B cell (primary cell): ENCODE data around the gene APRT. TPM values are rescaled to one million over a fixed set of nuclear protein-coding genes. Genes with fewer than 3 reads are reported as not detected.

Source experiments
- ATAC-seq: fragments of 200-7000 bp; cut with Tn5 transposase; one replicate; pipeline ENCODE4 v1.10.0; 2021; ENCODE audit warnings: low read depth, mild to moderate bottlenecking, moderate number of reproducible peaks, moderate library complexity
- CTCF ChIA-PET: fragments of 350-600 bp; sonication (Branson Sonifier 250); formaldehyde crosslinking; loops from one replicate; lab custom pipeline; 2021; ENCODE audit warnings: antibody characterized with exemption, inconsistent platforms; lab: Charles Lee
- POLR2A ChIA-PET: fragments of 350-600 bp; sonication (Branson Sonifier 250); formaldehyde crosslinking; loops from one replicate; lab custom pipeline; 2021; ENCODE audit warnings: antibody characterized with exemption; lab: Charles Lee
- DNase-seq: peaks from one replicate; pipeline ENCODE4 v3.0.0; 2013
- H2AFZ ChIP-seq: 2 replicates; pipeline ENCODE4 v1.6.1; 2012; ENCODE audit warnings: mild to moderate bottlenecking, low read depth, low read length; ENCODE audit not compliant: insufficient read depth, poor library complexity, severe bottlenecking
- H3K27ac ChIP-seq, 2 donors: 1 replicate in 1 of 2; 2 replicates in 1 of 2; pipeline ENCODE4 v1.5.1; 2012 to 2013; ENCODE audit warnings: low read length in 2 of 2, mild to moderate bottlenecking in 2 of 2, moderate library complexity in 1 of 2
- H3K27me3 ChIP-seq, 4 experiments: fragments of 200-600 bp in 1 of 4; sonication (generic) in 1 of 4; replicated peaks in 1 of 4; 1 replicate in 2 of 4; 2 replicates in 2 of 4; pipeline versions ENCODE4 v1.6.1 to v1.7.0; 2013 to 2016; ENCODE audit warnings: low read length in 3 of 4, mild to moderate bottlenecking in 2 of 4, mixed read lengths in 1 of 4, moderate library complexity in 1 of 4; ENCODE audit not compliant: insufficient read depth in 4 of 4, control insufficient read depth in 3 of 4; ENCODE audit errors: control extremely low read depth in 1 of 4
- H3K36me3 ChIP-seq, 2 experiments: replicated peaks in 1 of 2; 1 replicate in 1 of 2; 2 replicates in 1 of 2; pipeline versions ENCODE4 v1.6.1 to v1.7.1; 2013; ENCODE audit warnings: low read length in 1 of 2; ENCODE audit not compliant: insufficient read depth in 2 of 2, control insufficient read depth in 1 of 2; ENCODE audit errors: control extremely low read depth in 1 of 2, extremely low read depth in 1 of 2
- H3K4me1 ChIP-seq, 2 donors: fragments of 200-600 bp in 1 of 2; sonication (generic) in 1 of 2; 1 replicate in 1 of 2; 2 replicates in 1 of 2; pipeline versions ENCODE4 v1.5.1 to v1.6.1; 2013 to 2017; ENCODE audit warnings: low read length in 2 of 2; ENCODE audit not compliant: control insufficient read depth in 2 of 2, insufficient read depth in 2 of 2
- H3K4me2 ChIP-seq: replicated peaks from 2 replicates; pipeline ENCODE3; 2012; ENCODE audit warnings: mild to moderate bottlenecking, low read depth, low read length; ENCODE audit not compliant: poor library complexity, severe bottlenecking
- H3K4me3 ChIP-seq, 5 experiments: fragments of 200-600 bp in 1 of 5; sonication (generic) in 1 of 5; 1 replicate in 3 of 5; 2 replicates in 2 of 5; pipeline versions ENCODE4 v1.5.1 to v1.7.0; 2011 to 2016; ENCODE audit warnings: low read length in 4 of 5, mild to moderate bottlenecking in 4 of 5, low read depth in 2 of 5, control low read depth in 1 of 5, moderate library complexity in 1 of 5; ENCODE audit not compliant: insufficient read depth in 1 of 5; ENCODE audit errors: control extremely low read depth in 1 of 5, extremely low read depth in 1 of 5
- H3K79me2 ChIP-seq: fragments of 200-600 bp; sonication (generic); one replicate; pipeline ENCODE4 v1.6.0; 2016; ENCODE audit warnings: low read length; ENCODE audit not compliant: control insufficient read depth, insufficient read depth
- H3K9ac ChIP-seq: fragments of 200-600 bp; sonication (generic); 2 replicates; pipeline ENCODE4 v1.6.1; 2017; ENCODE audit warnings: mild to moderate bottlenecking, low read length, moderate library complexity
- H3K9me3 ChIP-seq, 3 donors: one replicate each; pipeline versions ENCODE4 v1.6.1 to v1.7.1; 2013; ENCODE audit warnings: low read length in 2 of 3; ENCODE audit not compliant: control insufficient read depth in 2 of 3, insufficient read depth in 1 of 3; ENCODE audit errors: control extremely low read depth in 1 of 3
- H4K20me1 ChIP-seq: 2 replicates; pipeline ENCODE4 v1.6.0; 2012; ENCODE audit warnings: mild to moderate bottlenecking, low read length; ENCODE audit not compliant: insufficient read depth, control insufficient read depth, poor library complexity, severe bottlenecking
- H3K27ac Mint-ChIP-seq: one replicate; pipeline ENCODE4 v1.8.0; 2021; ENCODE audit warnings: mixed read lengths
- H3K27me3 Mint-ChIP-seq: one replicate; pipeline ENCODE4 v1.8.0; 2021; ENCODE audit warnings: mixed read lengths
- H3K4me1 Mint-ChIP-seq: one replicate; pipeline ENCODE4 v1.8.0; 2021; ENCODE audit warnings: mixed read lengths
- H3K4me3 Mint-ChIP-seq: one replicate; pipeline ENCODE4 v1.8.0; 2021; ENCODE audit warnings: mixed read lengths
- H3K9me3 Mint-ChIP-seq: one replicate; pipeline ENCODE4 v1.8.0; 2022; ENCODE audit warnings: mixed read lengths; ENCODE audit not compliant: insufficient read depth
- CTCF ChIP-seq: fragments of 200-600 bp; IDR thresholded peaks from one replicate; pipeline ENCODE4 v1.8.0; 2022; ENCODE audit warnings: antibody characterized with exemption, mild to moderate bottlenecking
- EZH2 ChIP-seq: IDR thresholded peaks from 2 replicates; pipeline ENCODE4 v1.6.1; 2012; ENCODE audit warnings: borderline replicate concordance, low read depth, mild to moderate bottlenecking, moderate library complexity, low read length; ENCODE audit not compliant: insufficient read depth, poor library complexity, severe bottlenecking
- WGBS: methylation state at CpG from one replicate; pipeline ENCODE4 v1.1.5; 2013; ENCODE audit warnings: missing lambda C conversion rate; ENCODE audit not compliant: insufficient coverage; 5-methylcytosine and 5-hydroxymethylcytosine counted together
- intact Hi-C: fragments of 100-400 bp; cut with micrococcal nuclease; formaldehyde crosslinking; loops from one replicate; pipeline ENCODE4 v1.10.0; 2022
- polyA plus RNA-seq: library from polyadenylated mRNA; depleted of rRNA; stranded (reverse); fragments of >200 nt; gene quantifications from 2 replicates; pipeline ENCODE4 v1.2.3, GENCODE V29; 2012
- total RNA-seq, 2 donors: library from RNA; stranded (reverse); fragments of 120-200 nt in 1 of 2; gene quantifications; 1 replicate in 1 of 2; 2 replicates in 1 of 2; pipeline versions ENCODE4 v1.2.3 to v1.2.4, GENCODE V29; 2013 to 2022

The APRT gene
- total and polyA plus RNA-seq, 2 donors (not counting 1 experiment from before 2014, with no cell fraction given) = 124 to 161 TPM

- peaks cover 26 to 40% of the 10 kb centered on the region in 2 donors for H3K4me1 ChIP-seq
- peak within 1 kb of the TSS; percentile 52 to 81 (median 77) for H3K4me3 ChIP-seq
- H3K27ac ChIP-seq = peak within 1 kb of the TSS; percentile 54 to 67
- peak within 1 kb of the TSS; percentile 75 for H3K9ac ChIP-seq
- peaks cover 0 to 15% (median 0%) of the 10 kb centered on the region in 3 donors for H3K9me3 ChIP-seq
- H4K20me1 ChIP-seq = peaks cover 23% of the 10 kb centered on the region
- H3K27me3 Mint-ChIP-seq = no peaks in the 10 kb centered on the region
- H3K4me2 ChIP-seq = peak within 1 kb of the TSS; percentile 88
- CTCF ChIA-PET = interaction anchor here (0.9 to 1.3 kb wide), 5 partner anchors 9 to 170 kb away, joined by 3 to 10 read pairs (median 4); no protein-coding TSS in a partner anchor
- H3K27me3 ChIP-seq = peaks cover 0 to 4% (median 0%) of the 10 kb centered on the region in 4 experiments
- peaks cover 21% of the 10 kb centered on the region for H3K4me1 Mint-ChIP-seq
- peaks cover 4% of the 10 kb centered on the region for H3K79me2 ChIP-seq
- H3K9me3 Mint-ChIP-seq = no peaks in the 10 kb centered on the region
- DNase-seq = peak; percentile 92
- peaks cover 0 to 6% of the 10 kb centered on the region in 2 experiments for H3K36me3 ChIP-seq
- peak within 1 kb of the TSS; percentile 69 for H2AFZ ChIP-seq
- POLR2A ChIA-PET = interaction anchor here (0.6 to 1.2 kb wide), 5 partner anchors 10 to 391 kb away, joined by 3 to 7 read pairs (median 3); no protein-coding TSS in a partner anchor
- WGBS = under 1% methylated on average over 95 of the region's 98 CpGs
- no peak for TF ChIP-seq EZH2
- no peak for TF ChIP-seq CTCF
- H3K4me3 Mint-ChIP-seq = peak within 1 kb of the TSS; percentile 86
- peak; percentile 68 for ATAC-seq
- intact Hi-C loops = loop anchor here (1.0 to 2.0 kb wide), 4 partner anchors 9 to 140 kb away; partner anchors contain the start of genes GALNS, MVD, PIEZO1 and TRAPPC2L
- H3K27ac Mint-ChIP-seq = peak within 1 kb of the TSS; percentile 87
Measured at GRCh38 chr16:88803264-88803987, 8.3 kb downstream of the APRT start, which contains the start of gene CDT1. CDT1 (plus strand) TSS chr16:88803789; CDS start chr16:88803832, 43 bp downstream.

GRCh38 chr16:88800277-88800592 lies 11.5 kb downstream of the APRT start:
- no peak overlapping the region for H3K27ac Mint-ChIP-seq

More at GRCh38 chr16:88800277-88800592, 11.5 kb downstream of the APRT start:
- Histone ChIP-seq H2AFZ (no peak overlapping the region), H3K27ac (no peak overlapping the region), H3K27me3 (peaks cover 0 to 4% (median 0%) of the 10 kb centered on the region in 4 experiments), H3K9ac (no peak overlapping the region), H3K4me1 (peaks cover 28 to 43% of the 10 kb centered on the region in 2 donors), H3K9me3 (peaks cover 0 to 14% (median 0%) of the 10 kb centered on the region in 3 donors), H3K4me3 (no peak overlapping the region), H3K36me3 (no peaks in the 10 kb centered on the region), H4K20me1 (peaks cover 8% of the 10 kb centered on the region), H3K4me2 (peak overlapping the region; percentile 4), H3K79me2 (peaks cover 4% of the 10 kb centered on the region)
- no peak for TF ChIP-seq CTCF
- TF ChIP-seq EZH2 = no peak
- 49% methylated on average over 6 of the region's 6 CpGs for WGBS
- intact Hi-C loops = no loop called here
- Mint-ChIP-seq H3K4me3 (peak overlapping the region; percentile 10), H3K9me3 (no peaks in the 10 kb centered on the region), H3K4me1 (peaks cover 22% of the 10 kb centered on the region), H3K27me3 (no peaks in the 10 kb centered on the region)
- ATAC-seq (no peak), DNase-seq (no peak)
- ChIA-PET CTCF (interaction anchor here (0.6 to 4.9 kb wide), 5 partner anchors 10 to 63 kb away, joined by 3 to 33 read pairs (median 4); no protein-coding TSS in a partner anchor), POLR2A (interaction anchor here (0.6 to 0.7 kb wide), 2 partner anchors 19 to 981 kb away, joined by 3 to 4 read pairs; no protein-coding TSS in a partner anchor)
